ENCODE data around the gene AOPEP.

- TF ChIP-seq CTCF (IDR thresholded peaks at IDR 0.05), result peak; percentile 37 to 41 (median 38)
- peak; percentile 65 for TF ChIP-seq POLR2A (IDR thresholded peaks at IDR 0.05)
Measured at GRCh38 chr9:95025213-95026147, 299.0 kb downstream of the AOPEP start.
